NCI-H2029 treated with DMSO at 0.1 percent for 48 hours (cell line): ENCODE data around the gene GPX5.
"Not testable (repeated sequence)": the region's sequence is repeated elsewhere in the genome, so short reads cannot be mapped to it uniquely, and the experiment has no call there.

ENCODE experiments used
- DNase-seq: peaks from one replicate; lab custom pipeline; 2025; lab: John Stamatoyannopoulos, UW

The GPX5 gene

GRCh38 chr6:28515676-28516075, 10.0 kb upstream of the GPX5 start, which contains the start of gene GPX6:
TSS of gene GPX6 (minus strand) at chr6:28515793. CDS start at chr6:28515743, 50 bp downstream.
- DNase-seq: no peak

- no peak for DNase-seq
Observed at GRCh38 chr6:28517964-28518363, 7.7 kb upstream of the GPX5 start.

DNA sequence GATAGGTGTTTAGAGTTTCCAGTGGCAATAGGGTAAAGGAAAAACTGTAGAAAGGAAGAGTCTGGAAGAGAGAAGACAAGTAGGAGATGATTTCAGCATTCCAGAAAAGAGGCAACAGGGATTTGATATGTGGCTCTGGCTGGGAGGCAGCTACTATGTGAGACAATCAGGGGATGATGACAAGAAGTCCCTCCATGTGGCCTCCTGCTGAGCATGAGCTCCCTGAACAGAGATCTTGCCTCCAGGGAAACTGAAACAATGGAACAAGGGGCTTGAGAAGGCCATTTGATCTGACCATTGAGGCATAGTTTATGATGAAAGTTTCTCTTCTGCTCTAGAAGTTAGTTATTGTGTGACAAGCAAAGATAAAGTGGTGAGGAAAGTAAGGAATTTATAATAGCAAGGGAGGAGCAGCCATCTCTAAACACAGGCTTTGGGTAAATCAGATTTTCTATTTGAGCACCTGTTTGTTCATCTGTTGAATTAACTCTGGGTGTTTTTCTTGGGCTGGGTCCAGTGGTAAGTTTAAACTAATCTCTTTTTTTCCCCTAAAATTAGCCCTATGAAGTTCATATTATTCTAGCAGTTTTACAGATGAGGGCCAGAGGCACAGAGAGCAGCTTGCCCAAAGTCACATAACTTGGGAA, 3.0 kb upstream of the GPX5 start:
- no peak for DNase-seq

DNA sequence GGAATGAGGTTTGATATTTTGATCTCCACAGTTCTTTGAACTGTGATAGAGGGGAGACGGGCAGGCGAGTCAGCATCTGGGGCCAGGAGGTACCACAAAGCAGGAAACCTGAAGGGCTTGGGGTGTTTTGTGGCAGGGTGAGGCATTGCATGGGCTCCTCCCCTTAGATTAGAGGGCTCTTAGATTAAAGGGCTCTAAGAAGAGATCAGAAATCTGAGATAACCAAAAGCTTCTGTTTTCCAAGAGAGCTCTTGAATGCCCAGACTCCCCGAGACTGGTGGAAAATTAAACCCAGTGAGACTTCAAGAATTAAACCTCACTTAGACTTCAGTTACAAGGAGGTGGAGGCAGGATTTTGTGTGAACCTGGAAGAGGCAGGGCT, 2.4 kb upstream of the GPX5 start:
- DNase-seq: no peak

DNA sequence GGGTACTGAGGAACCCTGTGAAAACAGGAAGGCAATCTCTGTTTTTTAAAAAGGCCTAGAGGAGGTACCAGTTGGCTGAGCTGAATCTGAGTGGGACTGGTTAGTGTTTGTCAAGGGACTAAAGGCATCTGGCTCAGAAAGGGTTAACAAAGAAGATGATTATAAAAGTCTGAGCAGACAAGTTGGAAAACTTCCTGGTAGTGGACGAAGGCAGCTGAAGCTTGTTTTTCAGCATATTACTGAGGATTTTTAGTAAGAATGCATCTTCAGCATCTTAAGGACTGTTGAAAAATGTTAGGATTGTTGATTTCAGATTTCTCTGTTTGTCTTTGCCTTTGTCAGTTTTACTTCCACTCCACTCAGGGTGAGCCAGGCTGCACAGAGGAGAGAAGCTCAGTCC, 5.1 kb downstream of the GPX5 start:
- DNase-seq: no peak

- DNase-seq: no peak
Observed at GRCh38 chr6:28531479-28532128, 5.9 kb downstream of the GPX5 start.

- DNase-seq: no peak
Observed at GRCh38 chr6:28534306-28534705, 8.6 kb downstream of the GPX5 start.

DNA sequence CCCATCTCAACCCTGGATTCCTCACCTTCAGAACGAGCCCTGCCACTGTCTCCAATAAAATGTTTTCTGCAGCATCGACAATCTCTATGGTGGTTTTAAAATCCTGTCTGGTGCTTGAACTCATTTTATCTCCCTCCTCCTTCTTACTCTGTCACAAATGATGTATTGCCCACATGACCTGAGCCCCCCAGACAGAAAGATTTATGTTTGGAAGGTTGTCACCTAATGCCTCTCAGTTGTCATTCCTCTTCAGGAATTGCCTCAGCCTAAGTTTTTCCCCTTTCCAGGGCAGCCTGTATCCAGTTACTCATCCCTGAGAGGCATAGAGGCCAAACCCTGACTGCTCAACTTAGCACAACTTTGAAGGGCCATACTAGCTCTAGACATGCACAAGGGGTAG, 9.2 kb downstream of the GPX5 start:
- no peak for DNase-seq

- DNase-seq: no peak
Observed at GRCh38 chr6:28537065-28537464, 11.4 kb downstream of the GPX5 start.

GRCh38 chr6:28537509-28538140, 11.9 kb downstream of the GPX5 start:
- DNase-seq: no peak

DNA sequence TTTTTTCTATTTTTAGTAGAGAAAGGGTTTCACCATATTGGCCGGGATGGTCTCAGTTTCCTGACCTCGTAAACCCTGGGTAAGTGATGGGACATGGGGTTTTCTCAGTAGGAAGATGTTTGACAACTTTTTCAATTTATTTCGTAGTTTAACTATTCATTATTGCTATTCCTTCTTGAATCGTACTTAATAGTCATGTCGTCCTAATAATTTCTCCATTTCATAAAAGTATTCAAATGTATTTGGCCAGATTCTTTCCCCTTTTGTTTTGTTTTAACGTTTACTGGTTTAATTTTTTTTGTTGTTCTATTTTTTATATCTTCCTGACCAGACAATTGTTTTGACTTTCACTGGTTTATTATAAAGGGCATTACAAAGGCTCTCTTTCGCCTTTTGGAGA, 16.3 kb downstream of the GPX5 start:
- no peak for DNase-seq

DNA sequence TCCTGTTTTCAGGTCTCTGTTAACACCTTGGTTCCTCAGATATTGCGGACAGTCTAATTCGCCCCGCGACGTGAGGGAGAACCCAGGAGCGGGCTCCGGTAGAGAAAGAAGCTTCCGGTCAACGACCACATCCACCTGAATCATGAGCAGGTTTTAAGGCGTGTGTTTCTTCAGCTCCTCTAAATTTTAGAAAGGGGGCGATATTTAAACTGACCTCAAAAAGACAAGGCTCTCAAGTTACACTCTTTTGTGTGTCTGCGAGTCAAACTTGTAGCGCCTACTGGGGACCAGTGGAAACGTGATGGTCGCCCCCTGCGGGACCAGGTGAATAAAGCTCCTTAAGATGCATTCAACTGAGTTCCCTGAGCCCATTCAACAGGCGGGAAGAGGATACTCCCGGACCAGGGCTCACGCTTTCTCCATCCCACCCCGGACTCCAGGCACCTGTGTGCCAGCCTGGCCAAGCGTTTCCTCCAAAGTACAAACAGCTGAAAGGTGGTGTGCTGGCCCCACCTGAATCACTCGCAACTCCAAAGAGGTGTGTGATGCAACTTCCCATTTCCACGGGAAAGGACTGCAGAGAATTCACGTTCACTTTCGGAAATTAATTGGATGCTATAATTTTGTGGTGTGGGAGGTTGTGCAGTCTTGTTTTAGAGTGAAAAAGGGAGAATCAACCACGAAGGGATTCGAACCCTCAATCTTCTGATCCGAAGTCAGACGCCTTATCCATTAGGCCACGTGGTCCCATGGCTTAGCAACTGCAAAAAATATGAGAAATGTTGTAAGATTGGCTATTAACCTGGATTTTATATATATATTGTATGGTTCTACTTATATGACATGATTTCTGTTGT, 17.0 kb downstream of the GPX5 start:
- DNase-seq: no peak

DNA sequence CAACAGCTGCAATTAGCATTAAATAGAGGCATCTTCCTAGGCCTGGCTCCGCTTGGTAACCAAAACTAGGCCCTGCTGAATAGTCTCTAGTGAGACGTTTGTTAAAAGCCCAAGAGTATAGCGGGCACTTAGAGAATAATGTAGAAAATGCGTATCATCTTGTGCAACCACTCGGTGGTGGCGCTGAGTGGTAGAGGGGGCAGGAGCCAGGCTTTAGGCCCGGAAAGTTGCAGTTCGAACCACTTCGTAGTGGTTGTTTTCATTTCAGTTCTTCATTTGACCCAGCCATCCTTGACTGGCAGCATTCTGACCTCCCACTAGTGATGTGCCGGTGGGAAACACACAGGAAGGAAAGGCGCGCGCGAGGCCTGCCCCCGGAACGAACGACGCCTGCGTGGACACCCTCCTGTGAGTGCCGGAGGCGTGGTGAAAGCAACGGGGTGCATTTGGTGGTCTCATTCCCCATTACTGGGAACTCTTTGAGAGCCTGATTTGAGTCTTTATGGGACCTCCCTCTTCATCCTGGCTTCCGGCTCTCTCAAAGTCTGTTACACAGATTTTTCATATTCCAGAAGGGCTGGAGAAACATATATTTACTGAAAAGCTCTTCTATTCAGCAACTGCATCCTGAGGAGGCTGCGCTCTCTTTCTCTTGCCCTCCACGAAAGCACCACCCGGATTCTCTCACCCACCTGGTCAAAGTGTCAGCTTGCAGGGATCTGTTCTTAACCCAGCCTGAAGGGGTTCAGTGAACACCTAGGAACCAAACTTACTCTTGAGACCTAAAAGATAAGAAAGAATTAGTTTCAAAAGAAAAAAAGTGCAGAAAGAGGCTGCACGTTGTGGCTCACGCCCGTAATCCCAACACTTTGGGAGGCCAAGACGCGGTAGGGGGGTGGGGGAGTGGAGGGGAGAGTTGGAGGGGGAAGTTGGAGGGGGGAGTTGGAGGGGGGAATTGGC, 18.2 kb downstream of the GPX5 start:
- no peak for DNase-seq

GRCh38 chr6:28545955-28546354, 20.3 kb downstream of the GPX5 start:
- no peak for DNase-seq

DNA sequence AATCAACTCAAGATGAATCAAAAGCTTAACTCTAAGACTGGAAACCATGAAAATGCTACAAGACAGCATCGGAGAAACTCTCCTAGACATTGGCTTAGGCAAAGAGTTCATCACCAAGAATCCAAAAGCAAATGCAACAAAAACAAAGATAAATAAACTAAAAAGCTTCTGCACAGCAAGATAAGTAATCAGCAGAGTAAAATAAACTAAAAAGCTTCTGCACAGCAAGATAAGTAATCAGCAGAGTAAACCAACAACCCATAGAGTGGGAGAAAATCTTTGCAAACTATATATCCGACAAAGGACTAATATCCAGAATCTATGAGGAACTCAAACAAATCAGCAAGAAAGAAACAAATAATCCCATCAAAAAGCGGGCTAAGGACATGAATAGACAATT, 21.3 kb downstream of the GPX5 start:
- DNase-seq: not testable (repeated sequence)

GRCh38 chr6:28551891-28552666, 26.4 kb downstream of the GPX5 start:
- no peak for DNase-seq

- no peak for DNase-seq
Observed at GRCh38 chr6:28553384-28553985, 27.8 kb downstream of the GPX5 start.

DNA sequence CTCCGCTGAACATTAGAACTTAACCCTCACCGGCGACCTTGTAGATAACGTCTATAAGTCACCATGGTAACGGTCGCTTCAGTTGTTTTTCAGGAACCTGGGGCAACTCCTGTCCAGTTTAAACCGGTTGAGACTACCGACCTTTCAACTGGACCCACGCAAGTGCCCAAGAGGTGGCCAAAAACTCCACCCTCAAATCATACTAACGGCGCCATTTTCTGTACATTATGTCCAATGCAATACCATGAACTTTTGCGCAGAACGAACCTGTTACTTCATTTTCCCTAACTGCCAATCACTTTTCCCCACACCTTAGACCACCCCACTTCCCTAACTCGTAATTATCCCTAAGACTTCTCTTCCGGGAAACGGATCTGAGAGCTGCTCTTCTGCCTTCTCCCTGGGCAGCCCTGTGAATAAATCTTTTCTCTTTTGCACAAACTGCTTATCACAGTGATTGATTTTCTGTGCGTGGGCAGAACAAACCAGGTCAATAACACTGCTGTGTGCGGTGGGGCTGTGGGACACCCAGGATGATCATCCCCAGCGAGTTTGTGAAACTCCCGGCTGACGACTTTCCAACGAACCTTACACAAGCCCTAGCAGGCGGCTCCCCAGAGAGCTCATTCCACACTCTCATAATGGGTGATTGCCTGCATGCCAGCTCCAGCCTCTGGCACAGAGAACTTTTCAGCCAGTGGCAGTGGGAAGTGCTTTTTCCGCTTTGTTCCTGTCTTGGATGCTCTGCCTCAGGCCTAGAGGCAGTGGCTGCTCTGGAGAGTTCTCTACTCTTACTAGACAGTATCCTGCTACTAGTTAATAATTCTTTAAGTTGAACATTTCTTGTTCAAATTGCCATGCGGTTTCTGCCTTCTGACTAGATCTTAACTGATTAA, 28.6 kb downstream of the GPX5 start:
- DNase-seq: no peak

- DNase-seq: no peak
Observed at GRCh38 chr6:28555136-28555535, 29.5 kb downstream of the GPX5 start.
